ENCODE data around the gene TMEM17. TPM values are rescaled to one million over a fixed set of nuclear protein-coding genes. Genes with fewer than 3 reads are reported as not detected.
A peak's percentile ranks its signal among the peaks of the same experiment; 100 is the strongest.

TMEM17 gene
- total and polyA plus RNA-seq, 2 of the 13 experiments (the other 11 are each of a cell fraction or from before 2014, with no cell fraction given) = 0.22 to 0.50 TPM

GRCh38 chr2:62458206-62458641 is 47.8 kb downstream of the TMEM17 start:
- peaks cover 75% of the 10 kb centered on the region for H3K4me1 ChIP-seq (ENCODE audit: insufficient read depth, low read length)
- DNase-seq (ENCODE audit: low spot score) = no peak
- TF ChIP-seq SRY (CRISPR knock-in tag; IDR thresholded peaks at IDR 0.05) (peak; percentile 70; the same call in 1 of the 2 replicates), MZF1 (CRISPR knock-in tag; IDR thresholded peaks at IDR 0.05; ENCODE audit: borderline replicate concordance) (no peak), ZNF7 (CRISPR knock-in tag; IDR thresholded peaks at IDR 0.05) (no peak), ZNF24 (IDR thresholded peaks at IDR 0.05) (no peak), KMT2B (CRISPR knock-in tag; IDR thresholded peaks at IDR 0.05) (no peak), RERE (CRISPR knock-in tag; IDR thresholded peaks at IDR 0.05; ENCODE audit: low read depth) (no peak), NRL (CRISPR knock-in tag; IDR thresholded peaks at IDR 0.05; ENCODE audit: borderline replicate concordance) (peak; percentile 69; the same call in 1 of the 2 replicates), ZNF331 (CRISPR knock-in tag; IDR thresholded peaks at IDR 0.05) (no peak), CEBPG (CRISPR knock-in tag; IDR thresholded peaks at IDR 0.05) (0 out of 2 replicates have a peak, but pooled peaks have one; percentile 20), ZNF737 (CRISPR knock-in tag; IDR thresholded peaks at IDR 0.05; ENCODE audit: borderline replicate concordance) (no peak), ZNF777 (CRISPR knock-in tag; IDR thresholded peaks at IDR 0.05) (no peak), ARHGAP35 (CRISPR knock-in tag; IDR thresholded peaks at IDR 0.05; ENCODE audit: borderline replicate concordance) (no peak), ZIK1 (CRISPR knock-in tag; IDR thresholded peaks at IDR 0.05; ENCODE audit: borderline replicate concordance, low read depth) (no peak), ZNF572 (CRISPR knock-in tag; IDR thresholded peaks at IDR 0.05) (peak; percentile 83; the same call in 1 of the 2 replicates), ATF7-NPFF (CRISPR knock-in tag; IDR thresholded peaks at IDR 0.05; ENCODE audit: low read depth) (0 out of 2 replicates have a peak, but pooled peaks have one; percentile 45), BCL6 (CRISPR knock-in tag; IDR thresholded peaks at IDR 0.05) (no peak), PHF20 (CRISPR knock-in tag; IDR thresholded peaks at IDR 0.05) (no peak), TEAD3 (CRISPR knock-in tag; optimal IDR thresholded peaks at IDR 0.05; ENCODE audit: borderline replicate concordance) (peak; percentile 41), ZNF350 (CRISPR knock-in tag; IDR thresholded peaks at IDR 0.05; ENCODE audit: borderline replicate concordance, low read depth) (no peak), ZC3H4 (CRISPR knock-in tag; IDR thresholded peaks at IDR 0.05; ENCODE audit: borderline replicate concordance) (peak; percentile 53; the same call in 1 of the 2 replicates), MXD4 (CRISPR knock-in tag; IDR thresholded peaks at IDR 0.05) (no peak), ZNF549 (CRISPR knock-in tag; IDR thresholded peaks at IDR 0.05) (no peak), PAWR (CRISPR knock-in tag; IDR thresholded peaks at IDR 0.05; ENCODE audit: borderline replicate concordance) (no peak)

More at GRCh38 chr2:62458206-62458641, 47.8 kb downstream of the TMEM17 start:
- POLR2A ChIA-PET = interaction anchor here (0.9 to 3.7 kb wide), 16 partner anchors 9 to 330 kb away, joined by 3 to 67 read pairs (median 8); partner anchors contain the start of gene EHBP1
- H2AFZ ChIP-seq (ENCODE audit: low read length) = no peak overlapping the region
- in situ Hi-C loops (cut with HindIII; ENCODE audit: extremely low pct_ligation_motif_present, low pct_unique_long_range_greater_than_20kb) (loop anchor here (5.0 kb wide), 3 partner anchors 114 to 319 kb away; partner anchors contain the start of gene EHBP1), intact Hi-C loops (cut with micrococcal nuclease; ENCODE audit: unreplicated experiment) (no loop called here)
- no peak for FAIRE-seq
- H3K27me3 ChIP-seq (ENCODE audit: control insufficient read depth in 1 of 2, insufficient read depth in 2 of 2, low read length in 2 of 2) = no peaks in the 10 kb centered on the region
- peak overlapping the region; percentile 1 for H3K27ac ChIP-seq (ENCODE audit: extremely low read length, insufficient read depth, low read length)
- H4K20me1 ChIP-seq (ENCODE audit: insufficient read depth, low read length) = no peaks in the 10 kb centered on the region
- no peaks in the 10 kb centered on the region for H3K36me3 ChIP-seq (replicated peaks in 1 of 2; ENCODE audit: control insufficient read depth in 1 of 2, insufficient read depth in 2 of 2, low read length in 2 of 2)
- no peaks in the 10 kb centered on the region for H3K9me3 ChIP-seq (ENCODE audit: low read length)
- no peak for ATAC-seq
- WGBS (ENCODE audit: low lambda C conversion rate) = 95% methylated on average over 11 of the region's 11 CpGs
- H3K9ac ChIP-seq (ENCODE audit: insufficient read depth, low read depth, low read length) = no peak overlapping the region
- no TSS peak for BruUV-seq (replicated peaks)
- H3K4me3 ChIP-seq (replicated peaks in 1 of 3; ENCODE audit: insufficient read depth in 1 of 3, low read depth in 2 of 3, low read length in 3 of 3) = no peak overlapping the region
- CTCF ChIA-PET (ENCODE audit: low intra/inter-chr PET ratio, low total read pairs) = interaction anchor here (0.7 to 4.3 kb wide), 2 partner anchors 267 to 316 kb away, joined by 3 to 34 read pairs; no protein-coding TSS in a partner anchor
- H3K79me2 ChIP-seq (ENCODE audit: insufficient read depth, low read length) = no peaks in the 10 kb centered on the region
- no peak overlapping the region for H3K4me2 ChIP-seq (ENCODE audit: low read depth, low read length)
